ENCODE data around the gene LHX2. TPM values are rescaled to one million over a fixed set of nuclear protein-coding genes. Genes with fewer than 3 reads are reported as not detected.

LHX2 gene
- total and polyA plus RNA-seq, 2 of the 4 experiments (the other 2 are of a cell fraction) = not detected

- dilution Hi-C loops (cut with HindIII; ENCODE audit: low sequenced_read_pairs, unreplicated experiment) (no loop called here), intact Hi-C loops (cut with micrococcal nuclease) (no loop called here), in situ Hi-C loops (cut with MboI; ENCODE audit: low sequenced_read_pairs) (no loop called here)
- Histone ChIP-seq H4K91ac (ENCODE audit: insufficient read depth, low read depth, low read length) (no peak overlapping the region), H3K27ac (ENCODE audit: insufficient read depth, low read length) (no peak overlapping the region), H3K56ac (ENCODE audit: extremely low read depth, insufficient read depth, low read length) (no peak overlapping the region), H2BK5ac (ENCODE audit: low read depth, low read length, poor library complexity, severe bottlenecking) (no peak overlapping the region), H2AFZ (replicated peaks; ENCODE audit: low read length, poor library complexity) (no peak overlapping the region), H2BK20ac (ENCODE audit: low read depth, low read length) (no peak overlapping the region), H4K5ac (ENCODE audit: low read depth, low read length) (no peak overlapping the region), H3K4me2 (ENCODE audit: low read depth, low read length) (no peak overlapping the region), H3K18ac (ENCODE audit: low read depth, low read length) (no peak overlapping the region), H3K4ac (ENCODE audit: low read depth, low read length) (no peak overlapping the region), H3K36me3 (ENCODE audit: control insufficient read depth, insufficient read depth, low read length) (no peaks in the 10 kb centered on the region), H3K9me1 (ENCODE audit: insufficient read depth, low read length) (no peaks in the 10 kb centered on the region), H3K4me1 (ENCODE audit: control insufficient read depth, insufficient read depth, low read length) (no peaks in the 10 kb centered on the region), H3K14ac (replicated peaks; ENCODE audit: low read depth, low read length) (no peak overlapping the region), H2BK120ac (ENCODE audit: low read depth, low read length) (no peak overlapping the region), H3K23ac (ENCODE audit: low read depth, low read length) (no peak overlapping the region), H3K4me3 (ENCODE audit: insufficient read depth, low read depth, low read length) (no peak overlapping the region), H2BK15ac (ENCODE audit: low read depth, low read length) (no peak overlapping the region), H3K9ac (ENCODE audit: low read depth, low read length) (no peak overlapping the region), H4K20me1 (ENCODE audit: insufficient read depth, low read length) (no peaks in the 10 kb centered on the region), H2AK9ac (replicated peaks; ENCODE audit: low read depth, low read length, poor library complexity) (no peak overlapping the region), H3K27me3 (ENCODE audit: control insufficient read depth, insufficient read depth, low read length) (peaks cover 35% of the 10 kb centered on the region), H4K8ac (ENCODE audit: low read depth in 2 of 2, low read length in 2 of 2) (no peak overlapping the region), H3K79me1 (ENCODE audit: low read depth in 1 of 2, low read length in 2 of 2) (no peaks in the 10 kb centered on the region), H3K9me3 (ENCODE audit: control insufficient read depth, insufficient read depth, low read length) (no peaks in the 10 kb centered on the region), H2AK5ac (ENCODE audit: low read depth, low read length) (no peak overlapping the region)
- POLR2A ChIA-PET (ENCODE audit: unreplicated experiment) = no interaction called here
- ATAC-seq (ENCODE audit: low read depth) (no peak), DNase-seq (no peak)
- 52% methylated on average over 7 of the region's 8 CpGs; no CpG with 5 or more reads in 1 of the 2 experiments for WGBS, 2 experiments (ENCODE audit: extremely low coverage in 2 of 2, insufficient read length in 1 of 2)
- BruUV-seq (replicated peaks) = no TSS peak
- TF ChIP-seq SMC3 (IDR thresholded peaks at IDR 0.05; ENCODE audit: low read depth, low read length) (no peak), RCOR1 (IDR thresholded peaks at IDR 0.05; ENCODE audit: insufficient replicate concordance, low read length) (no peak), FOS (IDR thresholded peaks at IDR 0.05; ENCODE audit: low read depth, low read length) (no peak), BHLHE40 (IDR thresholded peaks at IDR 0.05; ENCODE audit: low read depth, low read length) (no peak), CHD1 (IDR thresholded peaks at IDR 0.05; ENCODE audit: low read depth, low read length) (no peak), MAFK (IDR thresholded peaks at IDR 0.05; ENCODE audit: low read depth, low read length) (no peak), RAD21 (IDR thresholded peaks at IDR 0.05; ENCODE audit: low read length) (no peak), POLR2A (IDR thresholded peaks at IDR 0.05; ENCODE audit: low read depth, low read length) (no peak), ELK1 (IDR thresholded peaks at IDR 0.05; ENCODE audit: borderline replicate concordance, low read depth, low read length) (no peak), CEBPB (IDR thresholded peaks at IDR 0.05; ENCODE audit: low read depth, low read length) (no peak)
- CTCF ChIA-PET = no interaction called here
Observed at GRCh38 chr9:123965801-123966686, 45.5 kb upstream of the LHX2 start.
